CD4-positive, alpha-beta T cell treated with Interleukin-17A for 1 hour (primary cell): ENCODE results near the gene HMCN1.

Experiments
- DNase-seq: peaks from one replicate; pipeline ENCODE4 v3.0.0-alpha.2; 2020

The HMCN1 gene

GRCh38 chr1:185733818-185734735 is at the start of gene HMCN1:
TSS of gene HMCN1 (plus strand) at chr1:185734391. CDS start at chr1:185734780, 389 bp downstream.
- DNase-seq = no peak

DNA sequence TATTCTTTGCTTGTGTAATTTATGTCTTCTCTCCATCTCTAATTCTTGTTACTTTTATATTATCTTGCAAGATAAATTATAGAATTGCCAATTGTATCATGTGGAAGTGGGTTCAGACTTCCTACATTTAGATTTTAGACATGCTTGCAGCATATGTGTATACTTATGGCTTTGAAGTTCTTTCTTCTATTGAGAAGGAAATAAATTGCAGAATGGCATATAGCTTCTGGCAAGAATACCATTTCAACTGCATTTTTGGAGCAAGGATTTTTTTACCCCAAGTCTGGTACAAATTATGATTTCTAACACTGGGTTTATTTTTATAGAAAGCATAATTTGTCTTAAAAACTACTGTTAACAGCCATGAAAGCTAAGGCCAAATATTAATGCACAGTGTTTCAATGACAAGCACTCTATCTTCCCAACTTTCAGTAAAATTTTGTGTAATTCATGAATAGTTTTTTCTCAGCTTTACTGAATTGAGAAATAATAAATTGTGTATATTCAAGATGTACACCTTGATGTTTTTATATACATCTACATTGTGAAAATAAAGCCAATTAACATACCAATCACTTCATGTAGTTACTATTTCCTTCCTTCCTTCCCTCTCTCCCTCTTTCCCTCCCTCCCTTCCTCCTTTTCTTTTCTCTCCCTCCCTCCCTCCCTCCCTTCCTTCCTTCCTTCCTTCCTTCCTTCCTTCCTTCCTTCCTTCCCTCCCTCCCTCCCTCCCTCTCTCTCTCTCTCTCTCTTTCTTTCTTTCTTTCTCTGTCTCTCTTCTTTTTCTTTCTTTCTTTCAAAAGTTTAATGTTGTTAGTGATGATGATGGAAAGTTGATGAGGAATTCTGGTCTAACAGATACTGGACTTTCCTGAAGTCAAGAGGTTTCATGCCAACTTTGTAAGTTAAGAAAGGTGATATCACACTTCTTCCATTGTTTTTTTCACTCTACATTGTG is 47.1 kb upstream of the HMCN1 start:
- DNase-seq = no peak

DNA sequence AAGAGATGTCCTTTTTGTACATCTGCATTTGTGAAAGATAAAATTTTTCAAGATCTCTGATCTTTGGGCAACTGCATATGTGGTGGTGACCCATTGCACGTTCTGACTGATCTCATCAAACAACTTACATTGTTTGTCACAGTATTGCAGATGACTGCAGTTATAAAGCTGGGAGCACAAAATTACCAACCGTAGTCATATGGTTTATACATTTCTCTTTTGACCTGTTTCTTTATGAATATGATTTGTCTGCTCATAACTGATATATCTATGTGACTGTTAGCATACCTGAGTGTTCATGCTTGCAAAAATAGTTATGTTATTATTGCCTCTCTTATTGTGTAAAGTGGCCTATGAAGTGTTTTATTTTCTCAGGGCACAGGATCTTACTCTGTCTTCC is 43.7 kb upstream of the HMCN1 start:
- DNase-seq = no peak

- DNase-seq = no peak
Observed at GRCh38 chr1:185693654-185694053, 40.5 kb upstream of the HMCN1 start.

DNA sequence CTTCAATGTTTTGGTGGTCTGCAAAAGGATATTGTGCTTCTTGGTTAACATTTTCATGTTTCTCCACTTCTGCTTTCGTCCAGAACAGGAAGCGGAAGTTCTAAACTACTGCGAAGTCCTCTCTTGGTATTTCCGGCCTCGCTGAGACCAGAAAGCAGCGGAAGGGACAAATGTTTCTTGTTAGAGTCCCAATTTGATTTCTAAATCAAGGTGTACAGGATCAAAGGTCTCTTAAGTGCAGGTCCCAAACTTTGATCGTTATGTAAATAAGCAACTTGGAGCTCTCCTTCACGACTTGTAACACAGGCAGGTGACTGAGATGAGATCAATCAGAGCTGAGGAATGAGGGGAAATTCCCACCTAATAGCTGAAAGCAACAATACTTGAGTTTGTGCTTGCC is 40.1 kb upstream of the HMCN1 start:
- peak; percentile 50 for DNase-seq

- DNase-seq = peak; percentile 27
Observed at GRCh38 chr1:185695299-185695698, 38.9 kb upstream of the HMCN1 start.

GRCh38 chr1:185696422-185697150 is 37.6 kb upstream of the HMCN1 start:
- no peak for DNase-seq

GRCh38 chr1:185699874-185700273 is 34.3 kb upstream of the HMCN1 start:
- no peak for DNase-seq

DNA sequence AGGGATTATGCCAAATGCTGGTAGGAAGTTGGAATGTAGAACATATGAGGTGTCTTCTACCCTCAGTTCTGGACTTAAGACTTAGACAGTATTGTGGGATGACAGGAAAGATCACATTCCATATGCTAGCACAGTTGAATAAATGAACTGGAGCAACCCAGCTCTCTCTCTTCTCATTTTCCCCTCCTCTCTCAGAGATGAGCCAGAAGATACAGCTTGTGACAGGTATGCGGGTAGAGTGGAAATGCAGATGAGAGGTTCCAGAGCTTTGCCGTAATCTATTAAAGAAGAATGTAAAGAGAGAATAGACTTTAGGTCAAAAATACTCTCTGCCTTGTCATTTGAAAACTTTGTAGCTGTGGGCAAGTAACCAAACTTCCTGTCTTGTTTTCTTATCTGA is 32.5 kb upstream of the HMCN1 start:
- DNase-seq = no peak

GRCh38 chr1:185704181-185704580 is 30.0 kb upstream of the HMCN1 start:
- DNase-seq = no peak

DNA sequence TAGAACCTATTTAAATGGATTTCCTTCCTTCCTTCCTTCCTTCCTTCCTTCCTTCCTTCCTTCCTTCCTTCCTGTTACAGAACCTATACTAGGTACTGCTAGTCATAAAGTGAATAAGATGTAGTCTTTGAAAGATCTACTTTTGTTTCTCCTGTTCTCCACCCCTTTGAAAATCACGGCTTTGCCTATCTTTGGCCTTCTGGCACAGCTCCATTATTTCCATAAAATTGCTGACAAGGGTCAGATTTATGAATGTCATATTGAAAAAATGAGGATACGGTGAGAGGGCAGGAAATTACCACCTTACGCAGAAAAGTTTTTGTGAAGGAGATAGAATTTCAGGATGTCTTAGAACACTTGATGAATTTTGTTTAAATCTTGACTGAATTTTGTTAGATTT is 18.1 kb upstream of the HMCN1 start:
- no peak for DNase-seq

DNA sequence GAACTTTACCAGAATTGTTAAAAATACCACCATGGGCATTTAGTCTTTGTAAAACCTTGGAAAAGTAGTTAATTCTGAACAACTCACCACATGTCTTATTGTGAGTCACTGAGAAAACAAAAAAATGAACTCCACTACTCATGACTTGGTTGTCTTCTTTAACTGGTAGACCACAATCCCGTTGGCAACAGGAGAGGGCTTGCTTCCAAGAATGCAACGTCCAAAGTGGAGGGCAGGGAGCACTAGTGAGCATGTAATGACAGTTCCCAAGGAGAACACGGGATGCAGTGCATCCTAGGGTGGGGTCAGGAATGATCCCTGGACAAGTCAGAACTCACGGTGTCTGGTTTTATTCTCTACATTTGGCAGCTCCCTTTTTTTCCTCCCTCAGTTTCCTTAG is 15.2 kb upstream of the HMCN1 start:
- no peak for DNase-seq

GRCh38 chr1:185720633-185721272 is 13.4 kb upstream of the HMCN1 start:
- peak; percentile 8 for DNase-seq

DNA sequence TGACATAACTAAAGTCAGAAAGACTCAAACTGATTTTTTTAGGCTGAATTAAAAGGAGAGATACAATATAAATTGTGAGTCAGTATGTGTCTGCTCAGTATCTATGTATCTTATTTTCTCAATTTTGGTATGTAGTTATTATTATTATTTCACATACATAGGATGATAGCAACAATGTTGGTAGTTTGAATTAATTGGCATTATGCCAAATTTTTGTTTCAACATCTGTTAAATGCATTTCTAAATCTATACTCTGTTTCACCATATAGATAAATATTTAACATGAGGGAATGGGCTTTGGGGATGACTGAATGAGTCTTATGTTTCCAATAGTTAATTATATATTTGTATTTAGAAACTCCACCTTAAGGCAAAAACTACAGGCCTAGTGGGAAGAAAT is 12.6 kb upstream of the HMCN1 start:
- DNase-seq = no peak

DNA sequence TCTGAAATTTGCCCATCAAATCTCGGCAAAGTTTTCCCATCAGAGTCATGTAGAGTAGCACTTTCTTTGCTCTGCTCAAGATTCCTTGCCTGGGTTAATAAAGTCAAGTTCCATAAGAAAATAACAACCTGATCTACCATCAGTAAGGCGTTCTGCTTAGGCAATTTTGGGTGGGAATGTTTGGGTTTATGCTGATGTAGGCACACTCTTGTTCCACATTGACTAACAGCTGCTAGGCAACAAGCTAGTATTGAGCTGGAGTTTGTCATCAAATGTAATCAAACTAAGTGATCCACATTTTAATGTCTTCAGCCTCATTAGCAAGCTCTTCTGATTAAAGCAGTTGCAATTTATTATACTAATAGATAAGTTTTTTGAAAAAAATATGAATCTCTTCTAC is 12.1 kb upstream of the HMCN1 start:
- DNase-seq = no peak

- no peak for DNase-seq
Observed at GRCh38 chr1:185727726-185728125, 6.5 kb upstream of the HMCN1 start.

GRCh38 chr1:185731446-185731845 is 2.7 kb upstream of the HMCN1 start:
- DNase-seq = no peak

GRCh38 chr1:185732951-185733350 is 1.2 kb upstream of the HMCN1 start:
- no peak for DNase-seq

- DNase-seq = no peak
Observed at GRCh38 chr1:185734929-185735700, 924 bp downstream of the HMCN1 start.

GRCh38 chr1:185735701-185736064 is 1.5 kb downstream of the HMCN1 start:
- no peak for DNase-seq

DNA sequence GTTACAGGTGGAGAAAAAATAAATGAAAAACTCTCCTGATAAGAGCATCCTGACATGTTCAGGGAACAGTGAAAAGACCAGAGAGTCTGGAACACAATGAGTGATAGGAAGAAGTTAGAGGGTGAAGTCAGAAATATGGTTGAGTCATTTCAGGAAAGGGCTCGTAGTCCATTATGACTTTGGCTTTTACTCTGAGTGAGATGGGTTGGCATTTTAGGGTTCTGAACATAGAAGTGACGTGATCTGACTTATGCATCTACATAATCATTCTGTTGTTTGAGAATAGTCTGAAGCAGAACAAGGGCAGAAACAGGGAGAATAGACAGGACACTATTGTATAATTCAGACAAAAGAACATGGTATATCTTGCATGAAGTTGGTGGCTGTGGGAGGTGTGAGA is 5.8 kb downstream of the HMCN1 start:
- no peak for DNase-seq

- DNase-seq = no peak
Observed at GRCh38 chr1:185741551-185741950, 7.4 kb downstream of the HMCN1 start.
